Measurements from ENCODE around the gene MOCS1. TPM values are rescaled to one million over a fixed set of nuclear protein-coding genes. Genes with fewer than 3 reads are reported as not detected.

Gene MOCS1
- total and polyA plus RNA-seq, 2 donors (not counting 1 experiment from before 2014, with no cell fraction given) = 11.6 to 21.8 TPM

GRCh38 chr6:39938773-39939654, 4.8 kb upstream of the MOCS1 start:
- peak in 1 of 2 donors; percentile 10 for DNase-seq (ENCODE audit: low read depth in 2 of 2)
- H3K27me3 ChIP-seq (ENCODE audit: control insufficient read depth, insufficient read depth, low read length) = no peaks in the 10 kb centered on the region
- no peaks in the 10 kb centered on the region for H4K20me1 ChIP-seq (ENCODE audit: control insufficient read depth, extremely low read depth, insufficient read depth, low read length)
- H3K4me2 ChIP-seq (ENCODE audit: extremely low read depth, insufficient read depth, low read length) = no peak overlapping the region
- peaks cover 2% of the 10 kb centered on the region for H3K4me1 ChIP-seq (ENCODE audit: control insufficient read depth, extremely low read depth, insufficient read depth, low read length)
- no peaks in the 10 kb centered on the region for H3K79me2 ChIP-seq (ENCODE audit: control insufficient read depth, insufficient read depth, low read length)
- no peak overlapping the region for H2AFZ ChIP-seq (ENCODE audit: low read length)
- H3K9me3 ChIP-seq (ENCODE audit: control insufficient read depth, insufficient read depth, low read depth, low read length) = no peaks in the 10 kb centered on the region
- no peak overlapping the region for H3K27ac ChIP-seq (ENCODE audit: insufficient read depth, low read length)
- no peaks in the 10 kb centered on the region for H3K36me3 ChIP-seq (ENCODE audit: control insufficient read depth, insufficient read depth, low read length)
- H3K4me3 ChIP-seq (replicated peaks in 1 of 4; ENCODE audit: control extremely low read depth in 1 of 4, insufficient read depth in 1 of 4, low read depth in 3 of 4, low read length in 4 of 4) = no peak overlapping the region
- TF ChIP-seq CTCF (conservative IDR thresholded peaks at IDR 0.05 in 1 of 2, IDR thresholded peaks at IDR 0.05 in 1 of 2; ENCODE audit: low read depth in 1 of 2, low read length in 2 of 2) = no peak
- no peak for TF ChIP-seq EZH2 (IDR thresholded peaks at IDR 0.05; ENCODE audit: low read length, missing control alignments)
- no peak overlapping the region for H3K9ac ChIP-seq (ENCODE audit: insufficient read depth, low read length)

- Histone ChIP-seq H3K4me3 (replicated peaks in 1 of 4; ENCODE audit: control extremely low read depth in 1 of 4, insufficient read depth in 1 of 4, low read depth in 3 of 4, low read length in 4 of 4) (no peak overlapping the region), H3K4me1 (ENCODE audit: control insufficient read depth, extremely low read depth, insufficient read depth, low read length) (peaks cover 4% of the 10 kb centered on the region), H3K36me3 (ENCODE audit: control insufficient read depth, insufficient read depth, low read length) (no peaks in the 10 kb centered on the region), H3K4me2 (ENCODE audit: extremely low read depth, insufficient read depth, low read length) (no peak overlapping the region), H3K9ac (ENCODE audit: insufficient read depth, low read length) (no peak overlapping the region), H3K27me3 (ENCODE audit: control insufficient read depth, insufficient read depth, low read length) (no peaks in the 10 kb centered on the region), H3K27ac (ENCODE audit: insufficient read depth, low read length) (no peak overlapping the region), H4K20me1 (ENCODE audit: control insufficient read depth, extremely low read depth, insufficient read depth, low read length) (no peaks in the 10 kb centered on the region), H3K79me2 (ENCODE audit: control insufficient read depth, insufficient read depth, low read length) (peaks cover 2% of the 10 kb centered on the region), H3K9me3 (ENCODE audit: control insufficient read depth, insufficient read depth, low read depth, low read length) (no peaks in the 10 kb centered on the region), H2AFZ (ENCODE audit: low read length) (no peak overlapping the region)
- no peak for DNase-seq (ENCODE audit: low read depth in 2 of 2)
- no peak for TF ChIP-seq EZH2 (IDR thresholded peaks at IDR 0.05; ENCODE audit: low read length, missing control alignments)
- TF ChIP-seq CTCF (conservative IDR thresholded peaks at IDR 0.05 in 1 of 2, IDR thresholded peaks at IDR 0.05 in 1 of 2; ENCODE audit: low read depth in 1 of 2, low read length in 2 of 2) = no peak
These were observed 3.5 kb upstream of the MOCS1 start for GRCh38 chr6:39937686-39938333.

DNA sequence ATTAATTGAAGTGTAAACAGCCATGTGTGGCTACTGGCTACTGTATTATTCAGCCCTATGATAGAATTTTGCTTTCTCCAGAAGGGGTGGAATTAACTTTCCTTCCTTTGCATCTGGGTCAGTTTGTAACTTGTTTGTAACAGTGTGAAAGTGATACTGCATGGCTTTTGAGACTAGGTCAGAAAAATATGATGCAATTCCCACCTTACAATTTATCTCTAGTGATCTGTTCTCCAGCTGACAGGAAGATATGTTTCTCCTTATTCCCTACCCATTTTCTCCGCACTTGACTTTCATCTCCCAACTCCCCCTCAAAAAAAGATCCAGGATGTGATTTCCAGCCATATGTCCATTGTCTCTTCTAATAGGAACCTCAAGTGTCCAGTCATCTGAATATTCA, 2.6 kb upstream of the MOCS1 start:
- Histone ChIP-seq H3K4me2 (ENCODE audit: extremely low read depth, insufficient read depth, low read length) (no peak overlapping the region), H2AFZ (ENCODE audit: low read length) (no peak overlapping the region), H4K20me1 (ENCODE audit: control insufficient read depth, extremely low read depth, insufficient read depth, low read length) (no peaks in the 10 kb centered on the region), H3K27me3 (ENCODE audit: control insufficient read depth, insufficient read depth, low read length) (no peaks in the 10 kb centered on the region), H3K36me3 (ENCODE audit: control insufficient read depth, insufficient read depth, low read length) (no peaks in the 10 kb centered on the region), H3K27ac (ENCODE audit: insufficient read depth, low read length) (no peak overlapping the region), H3K9me3 (ENCODE audit: control insufficient read depth, insufficient read depth, low read depth, low read length) (no peaks in the 10 kb centered on the region), H3K9ac (ENCODE audit: insufficient read depth, low read length) (no peak overlapping the region), H3K79me2 (ENCODE audit: control insufficient read depth, insufficient read depth, low read length) (peaks cover 2% of the 10 kb centered on the region), H3K4me1 (ENCODE audit: control insufficient read depth, extremely low read depth, insufficient read depth, low read length) (peaks cover 6% of the 10 kb centered on the region), H3K4me3 (replicated peaks in 1 of 4; ENCODE audit: control extremely low read depth in 1 of 4, insufficient read depth in 1 of 4, low read depth in 3 of 4, low read length in 4 of 4) (no peak overlapping the region)
- no peak for DNase-seq (ENCODE audit: low read depth in 2 of 2)
- TF ChIP-seq CTCF (conservative IDR thresholded peaks at IDR 0.05 in 1 of 2, IDR thresholded peaks at IDR 0.05 in 1 of 2; ENCODE audit: low read depth in 1 of 2, low read length in 2 of 2) (no peak), EZH2 (IDR thresholded peaks at IDR 0.05; ENCODE audit: low read length, missing control alignments) (no peak)
